Endothelial cell of umbilical vein (primary cell): ENCODE measurements around the gene CNST. TPM values are rescaled to one million over a fixed set of nuclear protein-coding genes. Genes with fewer than 3 reads are reported as not detected.

Source experiments
- BruUV-seq: library from RNA; stranded (reverse); fragments of 400-500 nt; replicated peaks from 2 replicates; lab custom pipeline; 2021; lab: Mats Ljungman, UMichigan
- CTCF ChIA-PET: fragments of 300-600, 350-600 bp; sonication (Branson Sonifier 250); formaldehyde crosslinking; loops from one replicate; lab custom pipeline; 2021; ENCODE audit warnings: antibody characterized with exemption, inconsistent platforms; lab: Charles Lee
- POLR2A ChIA-PET: fragments of 300-600, 350-600 bp; sonication (Branson Sonifier 250); formaldehyde crosslinking; loops from one replicate; lab custom pipeline; 2021; ENCODE audit warnings: antibody characterized with exemption, inconsistent platforms; lab: Charles Lee
- DNase-seq: peaks from one replicate; pipeline ENCODE4 v3.0.0-alpha.2; 2011; ENCODE audit warnings: low read depth, low spot score
- FAIRE-seq: peaks from 2 replicates; lab custom pipeline; 2011; peaks lifted over from hg19 to GRCh38; lab: Jason Lieb, UNC
- H2AFZ ChIP-seq: 2 replicates; pipeline ENCODE4 v1.6.0; 2012; ENCODE audit warnings: low read depth, low read length, control low read depth, inconsistent platforms
- H3K27ac ChIP-seq: 2 replicates; pipeline ENCODE4 v1.5.1; 2011; ENCODE audit warnings: low read depth, mild to moderate bottlenecking, control low read depth, low read length, moderate library complexity; ENCODE audit not compliant: insufficient read depth
- H3K27me3 ChIP-seq, 2 experiments: 2 replicates each; pipeline versions ENCODE4 v1.6.0 to v1.6.1; 2011; ENCODE audit warnings: low read length in 2 of 2, mixed read lengths in 1 of 2; ENCODE audit not compliant: control insufficient read depth in 2 of 2, insufficient read depth in 2 of 2
- H3K36me3 ChIP-seq, 2 experiments: 2 replicates in 1 of 2; 3 replicates in 1 of 2; pipeline ENCODE4 v1.5.1; 2011; ENCODE audit warnings: low read length in 2 of 2, mild to moderate bottlenecking in 1 of 2, moderate library complexity in 1 of 2; ENCODE audit not compliant: control insufficient read depth in 2 of 2, insufficient read depth in 2 of 2; ENCODE audit errors: extremely low read depth in 1 of 2
- H3K4me1 ChIP-seq: 3 replicates; pipeline ENCODE4 v1.5.1; 2011; ENCODE audit warnings: mild to moderate bottlenecking, low read length; ENCODE audit not compliant: control insufficient read depth, insufficient read depth; ENCODE audit errors: extremely low read depth
- H3K4me2 ChIP-seq: 2 replicates; pipeline ENCODE4 v1.6.1; 2011; ENCODE audit warnings: low read length, control low read depth, mixed read lengths; ENCODE audit not compliant: insufficient read depth
- H3K4me3 ChIP-seq, 3 experiments: fragments of 200-600 bp in 1 of 3; sonication (generic), shearing (Covaris generic) in 1 of 3; replicated peaks in 1 of 3; 2 replicates each; pipeline ENCODE4 v1.5.1; 2011 to 2016; ENCODE audit warnings: control low read depth in 3 of 3, low read length in 3 of 3, mild to moderate bottlenecking in 2 of 3, inconsistent platforms in 1 of 3, low read depth in 1 of 3, moderate library complexity in 1 of 3; ENCODE audit not compliant: insufficient read depth in 1 of 3
- H3K79me2 ChIP-seq: 2 replicates; pipeline ENCODE4 v1.6.0; 2012; ENCODE audit warnings: low read length, inconsistent platforms; ENCODE audit not compliant: control insufficient read depth, insufficient read depth
- H3K9ac ChIP-seq: replicated peaks from 2 replicates; pipeline ENCODE3; 2011; ENCODE audit warnings: low read length, control low read depth; ENCODE audit not compliant: insufficient read depth; ENCODE audit errors: extremely low read depth
- H3K9me1 ChIP-seq: replicated peaks from 3 replicates; pipeline ENCODE4 v1.6.0; 2011; ENCODE audit warnings: mild to moderate bottlenecking, low read length; ENCODE audit not compliant: control insufficient read depth, insufficient read depth; ENCODE audit errors: extremely low read depth
- H3K9me3 ChIP-seq: replicated peaks from 2 replicates; pipeline ENCODE4 v1.5.1; 2012; ENCODE audit warnings: low read length, inconsistent platforms; ENCODE audit not compliant: control insufficient read depth, insufficient read depth
- H4K20me1 ChIP-seq: replicated peaks from 2 replicates; pipeline ENCODE3; 2011; ENCODE audit warnings: mild to moderate bottlenecking, low read length; ENCODE audit not compliant: control insufficient read depth, insufficient read depth; ENCODE audit errors: extremely low read depth
- EZH2 ChIP-seq: IDR thresholded peaks from 2 replicates; pipeline ENCODE4 v1.6.1; 2012; ENCODE audit warnings: borderline replicate concordance, low read depth, mild to moderate bottlenecking, moderate library complexity, low read length, inconsistent platforms; ENCODE audit not compliant: severe bottlenecking
- FOS ChIP-seq: IDR thresholded peaks from 2 replicates; pipeline ENCODE4 v1.6.1; 2011; ENCODE audit warnings: mild to moderate bottlenecking, low read length, moderate library complexity, borderline replicate concordance; ENCODE audit not compliant: insufficient read depth
- GATA2 ChIP-seq: IDR thresholded peaks from 2 replicates; pipeline ENCODE4 v1.7.0; 2011; ENCODE audit warnings: low read depth, mild to moderate bottlenecking, moderate library complexity, mixed read lengths, low read length; ENCODE audit not compliant: insufficient read length, insufficient read depth
- JUN ChIP-seq: IDR thresholded peaks from 2 replicates; pipeline ENCODE4 v1.6.1; 2011; ENCODE audit warnings: borderline replicate concordance, low read depth; ENCODE audit not compliant: insufficient read length, insufficient read depth
- MYC ChIP-seq: IDR thresholded peaks from one replicate; pipeline ENCODE4 v1.6.1; 2011; ENCODE audit warnings: mild to moderate bottlenecking, low read depth, low read length
- POLR2A ChIP-seq: IDR thresholded peaks from 2 replicates; pipeline ENCODE4 v1.6.1; 2012; ENCODE audit warnings: low read depth, mild to moderate bottlenecking, control low read depth, low read length
- POLR2AphosphoS5 ChIP-seq: IDR thresholded peaks from 2 replicates; pipeline ENCODE4 v1.6.1; 2012; ENCODE audit warnings: low read depth, mild to moderate bottlenecking, control low read depth, low read length, moderate library complexity; ENCODE audit not compliant: insufficient read depth
- dilution Hi-C: fragments of 300-500 bp; cut with MboI; formaldehyde crosslinking; loops from one replicate; pipeline ENCODE4 v1.15.0; 2019; ENCODE audit warnings: low sequenced_read_pairs; ENCODE audit not compliant: extremely low pct_ligation_motif_present
- intact Hi-C: fragments of 100-400 bp; cut with micrococcal nuclease; formaldehyde crosslinking; loops from one replicate; pipeline ENCODE4 v1.10.0; 2022
- polyA plus RNA-seq, 4 experiments: library from polyadenylated mRNA; depleted of rRNA in 3 of 4; stranded (reverse) in 3 of 4; unstranded in 1 of 4; fragments of >200 nt; gene quantifications; 2 replicates each; pipeline versions ENCODE4 v1.2.1 to v1.2.3, GENCODE V29; 2011 to 2012; ENCODE audit warnings: missing spikeins in 1 of 4
- total RNA-seq: library from RNA; stranded (reverse); gene quantifications from 2 replicates; pipeline ENCODE4 v1.2.3, GENCODE V29; 2021
- TF ChIP-seq, protein P1 (sequence below), 2 donors: IDR thresholded peaks; 1 replicate in 1 of 2; 2 replicates in 1 of 2; pipeline ENCODE4 v1.5.1; 2011; ENCODE audit warnings: low read length in 2 of 2, mild to moderate bottlenecking in 2 of 2, moderate library complexity in 2 of 2, control low read depth in 1 of 2, inconsistent platforms in 1 of 2, low read depth in 1 of 2; ENCODE audit not compliant: insufficient read depth in 1 of 2; ENCODE audit errors: extremely low read depth in 1 of 2
- TF ChIP-seq, protein P2 (sequence below): IDR thresholded peaks from 2 replicates; pipeline ENCODE4 v1.6.1; 2011; ENCODE audit not compliant: insufficient read depth, insufficient read length

The CNST gene
- total and polyA plus RNA-seq, 2 donors (not counting 3 experiments of a cell fraction or from before 2014, with no cell fraction given) = 6.3 to 18.1 TPM

DNA sequence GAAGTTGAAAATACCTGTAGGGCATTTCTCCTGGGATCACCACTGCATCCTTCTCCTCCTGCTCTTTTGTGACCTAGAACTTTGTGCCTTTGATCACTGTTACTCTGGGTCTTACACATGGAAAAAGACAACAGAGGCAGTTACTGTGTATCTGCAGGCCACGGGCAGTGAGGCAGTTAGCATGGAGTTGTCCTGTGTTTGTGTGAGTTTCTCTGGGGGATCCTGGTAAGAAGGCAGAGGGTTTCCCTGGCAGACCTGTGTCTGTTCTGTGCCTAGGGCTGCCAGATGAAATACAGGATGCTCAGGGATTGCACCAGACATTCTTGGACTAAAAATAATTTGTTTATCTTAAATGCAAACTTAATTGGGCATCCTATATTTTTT, 113.5 kb downstream of the CNST start:
- H3K4me2 ChIP-seq = no peak overlapping the region
- intact Hi-C loops = no loop called here
- H3K4me3 ChIP-seq = no peak overlapping the region
- H3K4me1 ChIP-seq = peaks cover 4% of the 10 kb centered on the region
- POLR2A ChIA-PET = no interaction called here
- H3K9me1 ChIP-seq = no peaks in the 10 kb centered on the region
- TF ChIP-seq FOS (no peak), POLR2AphosphoS5 (no peak), MYC (no peak), JUN (no peak), POLR2A (no peak), GATA2 (no peak), EZH2 (no peak)
- TF ChIP-seq, protein P1, sequence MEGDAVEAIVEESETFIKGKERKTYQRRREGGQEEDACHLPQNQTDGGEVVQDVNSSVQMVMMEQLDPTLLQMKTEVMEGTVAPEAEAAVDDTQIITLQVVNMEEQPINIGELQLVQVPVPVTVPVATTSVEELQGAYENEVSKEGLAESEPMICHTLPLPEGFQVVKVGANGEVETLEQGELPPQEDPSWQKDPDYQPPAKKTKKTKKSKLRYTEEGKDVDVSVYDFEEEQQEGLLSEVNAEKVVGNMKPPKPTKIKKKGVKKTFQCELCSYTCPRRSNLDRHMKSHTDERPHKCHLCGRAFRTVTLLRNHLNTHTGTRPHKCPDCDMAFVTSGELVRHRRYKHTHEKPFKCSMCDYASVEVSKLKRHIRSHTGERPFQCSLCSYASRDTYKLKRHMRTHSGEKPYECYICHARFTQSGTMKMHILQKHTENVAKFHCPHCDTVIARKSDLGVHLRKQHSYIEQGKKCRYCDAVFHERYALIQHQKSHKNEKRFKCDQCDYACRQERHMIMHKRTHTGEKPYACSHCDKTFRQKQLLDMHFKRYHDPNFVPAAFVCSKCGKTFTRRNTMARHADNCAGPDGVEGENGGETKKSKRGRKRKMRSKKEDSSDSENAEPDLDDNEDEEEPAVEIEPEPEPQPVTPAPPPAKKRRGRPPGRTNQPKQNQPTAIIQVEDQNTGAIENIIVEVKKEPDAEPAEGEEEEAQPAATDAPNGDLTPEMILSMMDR (IDR thresholded peaks at IDR 0.05; ENCODE audit: extremely low read depth in 1 of 2, insufficient read depth in 1 of 2, low read depth in 1 of 2, low read length in 2 of 2) = no peak
- TF ChIP-seq, protein P2, sequence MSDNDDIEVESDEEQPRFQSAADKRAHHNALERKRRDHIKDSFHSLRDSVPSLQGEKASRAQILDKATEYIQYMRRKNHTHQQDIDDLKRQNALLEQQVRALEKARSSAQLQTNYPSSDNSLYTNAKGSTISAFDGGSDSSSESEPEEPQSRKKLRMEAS = no peak
- no peak for FAIRE-seq
- dilution Hi-C loops = no loop called here
- no peaks in the 10 kb centered on the region for H4K20me1 ChIP-seq
- no peaks in the 10 kb centered on the region for H3K36me3 ChIP-seq
- no TSS peak for BruUV-seq
- H2AFZ ChIP-seq = no peak overlapping the region
- no peaks in the 10 kb centered on the region for H3K9me3 ChIP-seq
- DNase-seq = peak; percentile 11
- no peak overlapping the region for H3K9ac ChIP-seq
- H3K79me2 ChIP-seq = no peaks in the 10 kb centered on the region
- H3K27me3 ChIP-seq = no peaks in the 10 kb centered on the region
- CTCF ChIA-PET = interaction anchor here (3.2 kb wide), 1 partner anchor 10 kb away, joined by 18 read pairs; no protein-coding TSS in a partner anchor
- no peak overlapping the region for H3K27ac ChIP-seq
